KMS-11 (cell line): ENCODE data around the gene FSTL3.

Experiments used
- H2AFZ ChIP-seq: fragments of 200-600 bp; sonication (generic); 2 replicates; pipeline ENCODE4 v1.6.1; 2016; ENCODE audit warnings: antibody characterized with exemption, mixed run types, low read depth
- H3K27ac ChIP-seq: fragments of 200-600 bp; sonication (generic); 2 replicates; pipeline ENCODE4 v1.6.1; 2016; ENCODE audit warnings: mild to moderate bottlenecking, mixed run types
- H3K27me3 ChIP-seq: fragments of 200-600 bp; sonication (generic); 2 replicates; pipeline ENCODE4 v1.6.1; 2017; ENCODE audit warnings: mild to moderate bottlenecking, low read depth, mixed run types, moderate library complexity; ENCODE audit not compliant: insufficient read depth
- H3K36me3 ChIP-seq: fragments of 200-600 bp; sonication (generic); 2 replicates; pipeline ENCODE4 v1.6.1; 2017; ENCODE audit warnings: mild to moderate bottlenecking, mixed run types; ENCODE audit not compliant: insufficient read depth
- H3K4me1 ChIP-seq: fragments of 200-600 bp; sonication (generic); 2 replicates; pipeline ENCODE4 v1.6.1; 2016; ENCODE audit warnings: mild to moderate bottlenecking, low read depth, mixed run types; ENCODE audit not compliant: poor library complexity, severe bottlenecking
- H3K4me2 ChIP-seq: fragments of 200-600 bp; sonication (generic); 2 replicates; pipeline ENCODE4 v1.7.0; 2016; ENCODE audit warnings: mild to moderate bottlenecking, mixed run types
- H3K4me3 ChIP-seq: fragments of 200-600 bp; sonication (generic); IDR thresholded peaks from 2 replicates; pipeline ENCODE4 v1.6.1; 2017; ENCODE audit warnings: low read depth, low read length, mixed read lengths; ENCODE audit not compliant: insufficient read depth
- H3K79me2 ChIP-seq: fragments of 200-600 bp; sonication (generic); 2 replicates; pipeline ENCODE4 v1.6.1; 2016; ENCODE audit warnings: low read depth, mixed run types; ENCODE audit not compliant: insufficient read depth
- H3K9ac ChIP-seq: fragments of 200-600 bp; sonication (generic); 2 replicates; pipeline ENCODE4 v1.6.1; 2016; ENCODE audit warnings: mild to moderate bottlenecking, mixed run types
- H4K20me1 ChIP-seq: fragments of 200-600 bp; sonication (generic); 2 replicates; pipeline ENCODE4 v1.6.1; 2016; ENCODE audit warnings: mild to moderate bottlenecking, mixed run types; ENCODE audit not compliant: insufficient read depth
- TF ChIP-seq, protein P1 (sequence below): fragments of 200-600 bp; sonication (generic); conservative IDR thresholded peaks from 2 replicates; pipeline ENCODE4 v1.6.1; 2017; ENCODE audit warnings: low read depth, mild to moderate bottlenecking, antibody characterized with exemption, low read length, moderate library complexity, mixed read lengths

The FSTL3 gene

DNA sequence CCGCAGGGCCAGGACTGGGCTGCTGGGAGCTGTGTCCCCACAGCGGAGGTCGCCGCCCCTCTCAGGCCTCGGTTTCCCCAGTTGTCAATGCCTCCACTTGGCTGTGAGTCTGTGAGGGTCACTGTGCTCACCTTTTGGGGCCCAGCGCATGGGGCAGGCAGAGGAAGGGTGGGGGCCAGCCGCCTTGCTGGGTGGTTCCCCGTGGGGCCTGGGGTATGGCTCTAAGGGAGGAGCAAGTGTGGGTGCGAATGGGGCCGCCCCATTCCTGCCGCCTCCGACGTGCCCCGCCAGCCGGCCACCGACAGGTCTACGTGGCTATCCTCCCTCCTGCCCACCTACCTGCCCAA, 37.3 kb upstream of the FSTL3 start:
- Histone ChIP-seq H3K27me3 (no peaks in the 10 kb centered on the region), H3K4me3 (no peak overlapping the region), H4K20me1 (no peaks in the 10 kb centered on the region), H3K9ac (no peak overlapping the region), H3K4me2 (peak overlapping the region; percentile 29; the same call in 1 of the 2 replicates), H3K27ac (no peak overlapping the region), H3K4me1 (no peaks in the 10 kb centered on the region), H3K36me3 (no peaks in the 10 kb centered on the region), H2AFZ (no peak overlapping the region), H3K79me2 (0 out of 2 replicates have a peak, but pooled peaks cover 3% of the 10 kb centered on the region)
- TF ChIP-seq, protein P1, sequence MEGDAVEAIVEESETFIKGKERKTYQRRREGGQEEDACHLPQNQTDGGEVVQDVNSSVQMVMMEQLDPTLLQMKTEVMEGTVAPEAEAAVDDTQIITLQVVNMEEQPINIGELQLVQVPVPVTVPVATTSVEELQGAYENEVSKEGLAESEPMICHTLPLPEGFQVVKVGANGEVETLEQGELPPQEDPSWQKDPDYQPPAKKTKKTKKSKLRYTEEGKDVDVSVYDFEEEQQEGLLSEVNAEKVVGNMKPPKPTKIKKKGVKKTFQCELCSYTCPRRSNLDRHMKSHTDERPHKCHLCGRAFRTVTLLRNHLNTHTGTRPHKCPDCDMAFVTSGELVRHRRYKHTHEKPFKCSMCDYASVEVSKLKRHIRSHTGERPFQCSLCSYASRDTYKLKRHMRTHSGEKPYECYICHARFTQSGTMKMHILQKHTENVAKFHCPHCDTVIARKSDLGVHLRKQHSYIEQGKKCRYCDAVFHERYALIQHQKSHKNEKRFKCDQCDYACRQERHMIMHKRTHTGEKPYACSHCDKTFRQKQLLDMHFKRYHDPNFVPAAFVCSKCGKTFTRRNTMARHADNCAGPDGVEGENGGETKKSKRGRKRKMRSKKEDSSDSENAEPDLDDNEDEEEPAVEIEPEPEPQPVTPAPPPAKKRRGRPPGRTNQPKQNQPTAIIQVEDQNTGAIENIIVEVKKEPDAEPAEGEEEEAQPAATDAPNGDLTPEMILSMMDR: no peak

DNA sequence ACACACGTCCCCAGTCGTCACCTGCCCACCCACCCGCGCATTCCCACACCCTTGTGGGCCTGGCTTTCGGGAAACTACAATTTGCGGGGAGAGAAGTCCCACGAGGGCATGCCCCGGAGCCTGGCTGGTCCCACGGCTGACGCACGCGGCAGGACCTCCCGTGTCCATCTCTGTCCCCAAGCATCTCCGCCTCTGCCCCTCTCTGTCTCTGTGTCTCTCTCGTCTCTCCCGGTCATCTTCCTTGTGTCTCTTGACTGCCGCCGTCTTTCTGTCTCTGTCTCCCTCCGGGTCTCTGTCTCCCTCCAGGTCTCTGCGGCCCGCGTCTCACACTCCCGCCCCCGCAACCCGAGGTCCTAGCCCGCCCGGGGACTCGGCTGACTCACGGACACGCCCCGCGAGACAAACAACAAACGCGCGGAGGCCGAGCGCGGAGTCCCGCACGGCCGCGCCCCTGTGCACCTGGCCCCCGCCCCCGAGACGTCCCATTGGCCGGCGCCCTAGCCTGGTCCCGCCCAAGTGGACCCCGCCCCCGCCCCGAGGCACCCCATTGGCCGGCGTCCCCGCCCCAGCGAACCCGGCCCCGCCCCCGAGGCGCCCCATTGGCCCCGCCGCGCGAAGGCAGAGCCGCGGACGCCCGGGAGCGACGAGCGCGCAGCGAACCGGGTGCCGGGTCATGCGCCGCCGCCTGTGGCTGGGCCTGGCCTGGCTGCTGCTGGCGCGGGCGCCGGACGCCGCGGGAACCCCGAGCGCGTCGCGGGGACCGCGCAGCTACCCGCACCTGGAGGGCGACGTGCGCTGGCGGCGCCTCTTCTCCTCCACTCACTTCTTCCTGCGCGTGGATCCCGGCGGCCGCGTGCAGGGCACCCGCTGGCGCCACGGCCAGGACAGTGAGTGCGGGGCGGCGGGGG, 36.7 kb upstream of the FSTL3 start, which contains the start of gene FGF22:
Gene FGF22, plus strand, starts transcription at position 627 of the 908 bp plus-strand sequence. Its CDS starts 47 bp downstream, at position 674.
- H3K9ac ChIP-seq: no peak within 1 kb of the TSS
- 0 out of 2 replicates have a peak, but pooled peaks cover 3% of the 10 kb centered on the region for H3K79me2 ChIP-seq
- H3K4me3 ChIP-seq: no peak within 1 kb of the TSS
- no peaks in the 10 kb centered on the region for H3K27me3 ChIP-seq
- no peaks in the 10 kb centered on the region for H3K36me3 ChIP-seq
- no peaks in the 10 kb centered on the region for H3K4me1 ChIP-seq
- no peak within 1 kb of the TSS for H3K27ac ChIP-seq
- no peaks in the 10 kb centered on the region for H4K20me1 ChIP-seq
- peak within 1 kb of the TSS; percentile 49; the same call in 1 of the 2 replicates for H2AFZ ChIP-seq
- peak within 1 kb of the TSS; percentile 29; the same call in 1 of the 2 replicates for H3K4me2 ChIP-seq
- TF ChIP-seq, protein P1: no peak

DNA sequence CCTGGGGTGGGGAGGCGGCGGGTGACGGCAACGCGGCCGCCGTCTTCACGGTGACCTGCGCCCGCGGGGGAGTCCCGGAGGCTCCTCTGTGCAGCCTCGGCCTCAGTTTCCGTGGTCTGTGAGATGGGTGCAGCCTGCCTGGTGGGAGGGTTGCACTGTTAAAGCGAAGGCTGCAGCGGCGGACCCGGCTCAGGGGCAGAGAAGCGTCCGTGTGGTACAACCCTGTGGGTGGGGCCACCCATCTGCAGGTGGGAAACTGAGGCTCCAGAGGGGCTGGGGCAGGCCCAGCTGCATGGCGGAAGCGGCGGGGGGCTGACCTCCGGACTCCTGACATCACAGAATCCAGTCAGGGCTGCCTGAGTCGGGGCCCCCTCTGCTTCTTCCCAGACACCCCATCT, 36.0 kb upstream of the FSTL3 start:
- no peak overlapping the region for H3K9ac ChIP-seq
- H4K20me1 ChIP-seq: no peaks in the 10 kb centered on the region

DNA sequence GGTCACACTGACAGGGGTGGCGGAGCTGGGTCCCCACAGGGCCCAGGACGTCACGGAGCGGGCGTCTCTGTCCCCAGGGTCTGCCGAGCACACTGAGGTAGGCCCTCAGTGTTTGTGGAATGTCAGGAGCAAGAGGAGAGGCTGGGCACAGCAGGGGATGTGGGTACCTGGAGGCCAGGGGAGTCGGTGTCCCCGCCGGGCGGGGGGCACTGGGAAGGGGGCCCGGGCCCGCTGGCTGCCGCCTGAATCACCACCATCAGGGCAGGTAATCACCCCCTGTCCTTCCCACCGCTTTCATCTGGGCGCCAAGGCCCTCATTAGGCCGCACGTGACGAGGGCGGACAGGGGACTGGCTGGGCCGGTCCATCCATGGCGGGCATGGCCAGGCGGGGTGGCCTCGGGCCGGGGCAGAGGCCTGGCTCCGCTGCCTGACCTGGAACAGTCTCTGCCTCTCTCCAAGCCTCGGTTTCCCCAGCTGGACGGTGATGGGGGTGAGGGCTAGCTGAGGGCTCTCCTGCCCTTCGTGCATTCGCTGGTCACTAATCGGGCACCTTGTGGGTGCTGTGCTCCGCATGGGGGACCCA, 35.5 kb upstream of the FSTL3 start:
- no peak overlapping the region for H3K4me3 ChIP-seq
- no peak overlapping the region for H3K4me2 ChIP-seq
- no peak overlapping the region for H3K9ac ChIP-seq

More for the DNA sequence above, 36.0 kb upstream of the FSTL3 start:
- no peaks in the 10 kb centered on the region for H3K4me1 ChIP-seq
- TF ChIP-seq, protein P1: no peak
- H3K4me3 ChIP-seq: no peak overlapping the region
- H3K27me3 ChIP-seq: no peaks in the 10 kb centered on the region
- H3K79me2 ChIP-seq: no peaks in the 10 kb centered on the region
- no peak overlapping the region for H2AFZ ChIP-seq
- H3K36me3 ChIP-seq: no peaks in the 10 kb centered on the region
- H3K4me2 ChIP-seq: 0 out of 2 replicates have a peak overlapping the region, but pooled peaks have one; percentile 13
- H3K27ac ChIP-seq: no peak overlapping the region

More for the DNA sequence above, 35.5 kb upstream of the FSTL3 start:
- Histone ChIP-seq H3K36me3 (no peaks in the 10 kb centered on the region), H4K20me1 (no peaks in the 10 kb centered on the region), H3K4me1 (no peaks in the 10 kb centered on the region), H3K27me3 (no peaks in the 10 kb centered on the region), H3K27ac (no peak overlapping the region), H3K79me2 (no peaks in the 10 kb centered on the region), H2AFZ (no peak overlapping the region)
- TF ChIP-seq, protein P1: no peak
